DOHH2 (cell line): ENCODE measurements around the gene CTDSP1.

Source experiments
- H3F3A ChIP-seq: fragments of 200-600 bp; sonication (generic), shearing (Covaris generic); 2 replicates; pipeline ENCODE4 v1.6.0; 2016; ENCODE audit warnings: antibody characterized with exemption, mild to moderate bottlenecking; ENCODE audit not compliant: control insufficient read depth, insufficient read depth
- H3K27ac ChIP-seq: fragments of 200-600 bp; sonication (generic); 2 replicates; pipeline ENCODE4 v1.5.1; 2014; ENCODE audit warnings: low read depth, mild to moderate bottlenecking, low read length, moderate library complexity
- H3K27me3 ChIP-seq: fragments of 200-600 bp; sonication (generic); 2 replicates; pipeline ENCODE4 v1.6.1; 2014; ENCODE audit warnings: mild to moderate bottlenecking, low read length, mixed read lengths; ENCODE audit not compliant: control insufficient read depth
- H3K36me3 ChIP-seq: fragments of 200-600 bp; sonication (generic); 2 replicates; pipeline ENCODE4 v1.6.1; 2014; ENCODE audit warnings: mild to moderate bottlenecking, low read length, moderate library complexity, mixed read lengths; ENCODE audit not compliant: control insufficient read depth
- H3K4me1 ChIP-seq: fragments of 200-600 bp; sonication (generic); 2 replicates; pipeline ENCODE4 v1.6.1; 2014; ENCODE audit warnings: mild to moderate bottlenecking, low read length, mixed read lengths; ENCODE audit not compliant: control insufficient read depth
- H3K4me2 ChIP-seq: fragments of 200-600 bp; sonication (generic); 2 replicates; pipeline ENCODE4 v1.6.0; 2014; ENCODE audit warnings: mild to moderate bottlenecking, low read length, moderate library complexity
- H3K4me3 ChIP-seq: fragments of 200-600 bp; sonication (generic); 2 replicates; pipeline ENCODE4 v1.5.1; 2014; ENCODE audit warnings: mild to moderate bottlenecking, low read length, mixed read lengths
- H3K79me2 ChIP-seq: fragments of 200-600 bp; sonication (generic); 2 replicates; pipeline ENCODE4 v1.6.1; 2014; ENCODE audit warnings: mild to moderate bottlenecking, low read length, mixed read lengths; ENCODE audit not compliant: control insufficient read depth
- H3K9me2 ChIP-seq: fragments of 200-600 bp; sonication (generic); replicated peaks from 2 replicates; pipeline ENCODE4 v1.6.1; 2014; ENCODE audit warnings: mild to moderate bottlenecking, low read length, mixed read lengths; ENCODE audit not compliant: control insufficient read depth
- H3K9me3 ChIP-seq: fragments of 200-600 bp; sonication (generic); 2 replicates; pipeline ENCODE4 v1.6.1; 2014; ENCODE audit warnings: antibody characterized with exemption, low read length, mixed read lengths; ENCODE audit not compliant: control insufficient read depth, insufficient read depth
- H4K20me1 ChIP-seq: fragments of 200-600 bp; sonication (generic); 2 replicates; pipeline ENCODE4 v1.6.0; 2014; ENCODE audit warnings: low read depth, mild to moderate bottlenecking, antibody characterized with exemption, low read length, moderate library complexity; ENCODE audit not compliant: control insufficient read depth, insufficient read depth
- EZH2phosphoT487 ChIP-seq: fragments of 200-600 bp; sonication (generic); IDR thresholded peaks from 2 replicates; pipeline ENCODE4 v1.6.1; 2017; ENCODE audit warnings: borderline replicate concordance, mild to moderate bottlenecking, antibody characterized with exemption, low read length, moderate library complexity, mixed read lengths
- TF ChIP-seq, protein P1 (sequence below): fragments of 200-600 bp; sonication (generic); IDR thresholded peaks from one replicate; pipeline ENCODE4 v1.5.1; 2014; ENCODE audit warnings: antibody characterized with exemption, mild to moderate bottlenecking, low read depth, low read length; ENCODE audit not compliant: poor library complexity, severe bottlenecking

The CTDSP1 gene

GRCh38 chr2:218427741-218428140, 28.1 kb downstream of the CTDSP1 start:
- Histone ChIP-seq H3F3A (no peaks in the 10 kb centered on the region), H3K27me3 (peaks cover 14% of the 10 kb centered on the region; the same call in 1 of the 2 replicates), H3K4me3 (no peak overlapping the region), H3K36me3 (no peaks in the 10 kb centered on the region), H3K79me2 (no peaks in the 10 kb centered on the region), H3K27ac (no peak overlapping the region), H3K4me2 (no peak overlapping the region), H4K20me1 (no peaks in the 10 kb centered on the region), H3K4me1 (no peaks in the 10 kb centered on the region), H3K9me3 (no peaks in the 10 kb centered on the region), H3K9me2 (no peaks in the 10 kb centered on the region)
- TF ChIP-seq, protein P1, sequence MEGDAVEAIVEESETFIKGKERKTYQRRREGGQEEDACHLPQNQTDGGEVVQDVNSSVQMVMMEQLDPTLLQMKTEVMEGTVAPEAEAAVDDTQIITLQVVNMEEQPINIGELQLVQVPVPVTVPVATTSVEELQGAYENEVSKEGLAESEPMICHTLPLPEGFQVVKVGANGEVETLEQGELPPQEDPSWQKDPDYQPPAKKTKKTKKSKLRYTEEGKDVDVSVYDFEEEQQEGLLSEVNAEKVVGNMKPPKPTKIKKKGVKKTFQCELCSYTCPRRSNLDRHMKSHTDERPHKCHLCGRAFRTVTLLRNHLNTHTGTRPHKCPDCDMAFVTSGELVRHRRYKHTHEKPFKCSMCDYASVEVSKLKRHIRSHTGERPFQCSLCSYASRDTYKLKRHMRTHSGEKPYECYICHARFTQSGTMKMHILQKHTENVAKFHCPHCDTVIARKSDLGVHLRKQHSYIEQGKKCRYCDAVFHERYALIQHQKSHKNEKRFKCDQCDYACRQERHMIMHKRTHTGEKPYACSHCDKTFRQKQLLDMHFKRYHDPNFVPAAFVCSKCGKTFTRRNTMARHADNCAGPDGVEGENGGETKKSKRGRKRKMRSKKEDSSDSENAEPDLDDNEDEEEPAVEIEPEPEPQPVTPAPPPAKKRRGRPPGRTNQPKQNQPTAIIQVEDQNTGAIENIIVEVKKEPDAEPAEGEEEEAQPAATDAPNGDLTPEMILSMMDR: no peak
- no peak for TF ChIP-seq EZH2phosphoT487

- Histone ChIP-seq H3K4me2 (no peak overlapping the region), H3K36me3 (no peaks in the 10 kb centered on the region), H3K9me2 (no peaks in the 10 kb centered on the region), H3F3A (no peaks in the 10 kb centered on the region), H3K4me1 (no peaks in the 10 kb centered on the region), H3K9me3 (no peaks in the 10 kb centered on the region), H3K27me3 (peaks cover 14% of the 10 kb centered on the region; the same call in 1 of the 2 replicates), H3K27ac (no peak overlapping the region), H3K4me3 (no peak overlapping the region), H4K20me1 (no peaks in the 10 kb centered on the region), H3K79me2 (no peaks in the 10 kb centered on the region)
- TF ChIP-seq EZH2phosphoT487: no peak
- TF ChIP-seq, protein P1: no peak
These were observed 29.3 kb downstream of the CTDSP1 start for GRCh38 chr2:218428846-218429558.

DNA sequence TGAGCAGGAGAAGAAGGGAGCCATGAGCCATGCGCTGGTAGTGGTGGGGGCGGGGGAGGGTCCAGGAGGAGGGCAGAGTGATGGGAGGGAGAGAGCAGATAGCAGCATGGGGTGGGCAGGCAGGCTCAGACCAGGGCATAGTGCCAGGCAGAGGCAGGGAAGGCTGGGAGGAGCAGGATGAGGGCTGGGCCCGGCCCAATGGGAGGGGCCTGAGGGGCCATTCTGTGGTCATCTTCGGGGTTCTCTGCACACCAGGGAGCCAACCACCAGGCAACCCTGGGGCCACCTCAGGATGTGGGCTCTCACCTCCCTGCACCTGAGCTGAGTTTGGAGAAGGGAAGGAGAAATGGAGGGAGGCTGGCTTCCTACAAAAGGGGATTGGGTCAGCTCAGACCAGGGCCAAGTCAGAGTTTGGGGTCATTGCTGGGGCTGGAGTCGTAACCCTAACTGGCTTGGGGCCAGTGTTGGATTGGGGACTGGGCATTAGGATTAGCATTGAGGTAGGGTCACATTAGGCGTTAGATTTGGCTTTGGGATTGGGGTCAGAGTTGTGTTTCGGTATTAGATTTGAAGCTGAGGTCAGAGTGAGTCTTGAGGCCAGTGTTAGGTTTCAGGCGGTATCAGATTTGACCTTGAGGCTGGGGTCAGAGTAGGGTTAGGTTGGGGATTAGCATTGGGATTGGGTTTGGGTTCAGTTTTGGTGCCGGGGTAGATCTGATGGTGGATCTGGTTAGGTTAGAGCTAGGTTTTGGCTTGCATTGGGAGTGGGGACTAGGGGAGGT, 30.4 kb downstream of the CTDSP1 start:
- TF ChIP-seq, protein P1: no peak
- Histone ChIP-seq H4K20me1 (no peaks in the 10 kb centered on the region), H3K79me2 (no peaks in the 10 kb centered on the region), H3K27me3 (peaks cover 14% of the 10 kb centered on the region; the same call in 1 of the 2 replicates), H3K4me2 (no peak overlapping the region), H3K4me3 (no peak overlapping the region), H3K27ac (no peak overlapping the region), H3F3A (no peaks in the 10 kb centered on the region), H3K36me3 (no peaks in the 10 kb centered on the region), H3K9me2 (no peaks in the 10 kb centered on the region), H3K4me1 (no peaks in the 10 kb centered on the region), H3K9me3 (no peaks in the 10 kb centered on the region)
